Omental fat pad (tissue), 4 donors: ENCODE measurements around the gene DSG3. TPM values are rescaled to one million over a fixed set of nuclear protein-coding genes. Genes with fewer than 3 reads are reported as not detected.
"Not testable (repeated sequence)": the region's sequence is repeated elsewhere in the genome, so short reads cannot be mapped to it uniquely, and the experiment has no call there.

ENCODE experiments used
- ATAC-seq: fragments of 150-250 bp; one replicate; pipeline ENCODE4 v1.9.1; 2016; ENCODE audit warnings: mild to moderate bottlenecking, moderate library complexity; ENCODE audit not compliant: low FRiP score
- DNase-seq: peaks from one replicate; pipeline ENCODE4 v3.0.0-alpha.2; 2019; ENCODE audit warnings: low spot score
- CTCF ChIP-seq, 3 donors: fragments of 450-650 bp; IDR thresholded peaks; one replicate each; pipeline ENCODE4 v1.5.1; 2016 to 2017; ENCODE audit warnings: antibody characterized with exemption in 3 of 3, mild to moderate bottlenecking in 3 of 3, moderate library complexity in 2 of 3
- total RNA-seq, 4 donors: library from RNA; depleted of rRNA; stranded (reverse); fragments of >200 nt; gene quantifications; one replicate each; pipeline ENCODE4 v1.1.0, GENCODE V29; 2016

Gene DSG3
- total RNA-seq, 4 donors from 2014 or later, result not detected

GRCh38 chr18:31505156-31505555 is 57.6 kb downstream of the DSG3 start:
- no peak for TF ChIP-seq CTCF (IDR thresholded peaks at IDR 0.05)
- DNase-seq (no peak), ATAC-seq (no peak)

- DNase-seq (no peak), ATAC-seq (no peak)
- no peak for TF ChIP-seq CTCF (IDR thresholded peaks at IDR 0.05)
Observed at GRCh38 chr18:31506024-31506742, 58.6 kb downstream of the DSG3 start.

- ATAC-seq, DNase-seq: not testable (repeated sequence)
Observed at GRCh38 chr18:31507124-31507523, 59.6 kb downstream of the DSG3 start.

GRCh38 chr18:31508781-31509180 is 61.2 kb downstream of the DSG3 start:
- ATAC-seq, result no peak
- no peak for TF ChIP-seq CTCF (IDR thresholded peaks at IDR 0.05)
- DNase-seq, result no peak

GRCh38 chr18:31509571-31509970 is 62.0 kb downstream of the DSG3 start:
- ATAC-seq (no peak), DNase-seq (no peak)
- no peak for TF ChIP-seq CTCF (IDR thresholded peaks at IDR 0.05)

GRCh38 chr18:31510319-31510718 is 62.8 kb downstream of the DSG3 start:
- DNase-seq, result no peak

GRCh38 chr18:31511098-31511497 is 63.6 kb downstream of the DSG3 start:
- DNase-seq (no peak), ATAC-seq (no peak)
- TF ChIP-seq CTCF (IDR thresholded peaks at IDR 0.05), result no peak

More at GRCh38 chr18:31510319-31510718, 62.8 kb downstream of the DSG3 start:
- no peak for TF ChIP-seq CTCF (IDR thresholded peaks at IDR 0.05)
- ATAC-seq, result no peak
